HEK293T (cell line): ENCODE results near the gene PEX14.

ENCODE experiments used
- BHLHE40 ChIP-seq: fragments of 450-650 bp; IDR thresholded peaks from 2 replicates; pipeline ENCODE4 v1.6.1; 2016; ENCODE audit warnings: mild to moderate bottlenecking, moderate library complexity, borderline replicate concordance
- ELF4 ChIP-seq: fragments of 450-650 bp; IDR thresholded peaks from 2 replicates; pipeline ENCODE4 v1.6.1; 2017; ENCODE audit warnings: antibody characterized with exemption
- FOXA1 ChIP-seq: fragments of 450-650 bp; IDR thresholded peaks from 2 replicates; pipeline ENCODE4 v1.6.1; 2016; ENCODE audit warnings: mild to moderate bottlenecking
- FOXK2 ChIP-seq: fragments of 450-650 bp; IDR thresholded peaks from 2 replicates; pipeline ENCODE4 v1.6.1; 2016; ENCODE audit warnings: mild to moderate bottlenecking
- FOXM1 ChIP-seq: fragments of 450-650 bp; IDR thresholded peaks from 2 replicates; pipeline ENCODE4 v1.6.1; 2017; ENCODE audit warnings: mild to moderate bottlenecking, borderline replicate concordance
- L3MBTL2 ChIP-seq: fragments of 450-650 bp; conservative IDR thresholded peaks from 2 replicates; pipeline ENCODE4 v1.6.1; 2016; ENCODE audit warnings: mild to moderate bottlenecking
- NFRKB ChIP-seq: fragments of 450-650 bp; IDR thresholded peaks from 2 replicates; pipeline ENCODE4 v1.6.1; 2016; ENCODE audit warnings: mild to moderate bottlenecking, moderate library complexity
- SP1 ChIP-seq: fragments of 450-650 bp; IDR thresholded peaks from 2 replicates; pipeline ENCODE4 v1.6.1; 2017
- SUZ12 ChIP-seq: fragments of 450-650 bp; IDR thresholded peaks from 2 replicates; pipeline ENCODE4 v1.6.1; 2016; ENCODE audit warnings: mild to moderate bottlenecking

- TF ChIP-seq BHLHE40 (no peak), NFRKB (no peak), SUZ12 (no peak), FOXM1 (no peak), FOXK2 (no peak), FOXA1 (no peak), L3MBTL2 (no peak), SP1 (no peak), ELF4 (no peak)
Measured at GRCh38 chr1:10444248-10444647, 30.5 kb upstream of the PEX14 start.
